ENCODE measurements around the gene WWC1.

WWC1 gene

GRCh38 chr5:168471785-168472184 lies 180.3 kb downstream of the WWC1 start:
- Histone ChIP-seq H3K27ac (ENCODE audit: low read depth, low read length, poor library complexity, severe bottlenecking) (no peak overlapping the region), H2AFZ (ENCODE audit: low read length) (no peak overlapping the region)

GRCh38 chr5:168472329-168472728 lies 180.9 kb downstream of the WWC1 start:
- Histone ChIP-seq H3K36me3 (ENCODE audit: insufficient read depth, low read length) (no peaks in the 10 kb centered on the region), H3K4me2 (ENCODE audit: low read length) (no peak overlapping the region), H3K9ac (ENCODE audit: low read length) (no peak overlapping the region), H2AFZ (ENCODE audit: low read length) (no peak overlapping the region), H3F3A (ENCODE audit: insufficient read depth, low read length) (no peaks in the 10 kb centered on the region), H4K20me1 (ENCODE audit: insufficient read depth, low read length) (no peaks in the 10 kb centered on the region), H3K79me2 (ENCODE audit: insufficient read depth, low read length) (no peaks in the 10 kb centered on the region), H3K27ac (ENCODE audit: low read depth, low read length, poor library complexity, severe bottlenecking) (no peak overlapping the region), H3K4me3 (ENCODE audit: low read depth, low read length, poor library complexity, severe bottlenecking) (no peak overlapping the region), H3K27me3 (ENCODE audit: insufficient read depth, low read length) (no peaks in the 10 kb centered on the region), H3K9me2 (ENCODE audit: low read depth, low read length) (no peaks in the 10 kb centered on the region), H3K9me3 (ENCODE audit: low read length) (no peaks in the 10 kb centered on the region), H3K4me1 (ENCODE audit: insufficient read depth, low read length, severe bottlenecking) (no peaks in the 10 kb centered on the region)
- TF ChIP-seq EZH2 (IDR thresholded peaks at IDR 0.05; ENCODE audit: borderline replicate concordance, low read length) (no peak), CTCF (IDR thresholded peaks at IDR 0.05; ENCODE audit: low read length) (no peak)

More at GRCh38 chr5:168471785-168472184, 180.3 kb downstream of the WWC1 start:
- Histone ChIP-seq H3K9me2 (ENCODE audit: low read depth, low read length) (no peaks in the 10 kb centered on the region), H4K20me1 (ENCODE audit: insufficient read depth, low read length) (no peaks in the 10 kb centered on the region), H3K4me1 (ENCODE audit: insufficient read depth, low read length, severe bottlenecking) (no peaks in the 10 kb centered on the region), H3K9ac (ENCODE audit: low read length) (no peak overlapping the region), H3K36me3 (ENCODE audit: insufficient read depth, low read length) (no peaks in the 10 kb centered on the region), H3K4me3 (ENCODE audit: low read depth, low read length, poor library complexity, severe bottlenecking) (no peak overlapping the region), H3K9me3 (ENCODE audit: low read length) (no peaks in the 10 kb centered on the region), H3K27me3 (ENCODE audit: insufficient read depth, low read length) (no peaks in the 10 kb centered on the region), H3K79me2 (ENCODE audit: insufficient read depth, low read length) (no peaks in the 10 kb centered on the region), H3K4me2 (ENCODE audit: low read length) (no peak overlapping the region), H3F3A (ENCODE audit: insufficient read depth, low read length) (no peaks in the 10 kb centered on the region)
- TF ChIP-seq EZH2 (IDR thresholded peaks at IDR 0.05; ENCODE audit: borderline replicate concordance, low read length) (no peak), CTCF (IDR thresholded peaks at IDR 0.05; ENCODE audit: low read length) (no peak)

GRCh38 chr5:168474319-168474718 lies 182.9 kb downstream of the WWC1 start:
- no peak overlapping the region for H3K4me2 ChIP-seq (ENCODE audit: low read length)
- H3K9me2 ChIP-seq (ENCODE audit: low read depth, low read length), result no peaks in the 10 kb centered on the region
- no peaks in the 10 kb centered on the region for H3F3A ChIP-seq (ENCODE audit: insufficient read depth, low read length)
- H3K9ac ChIP-seq (ENCODE audit: low read length), result no peak overlapping the region
- no peaks in the 10 kb centered on the region for H3K36me3 ChIP-seq (ENCODE audit: insufficient read depth, low read length)
- TF ChIP-seq CTCF (IDR thresholded peaks at IDR 0.05; ENCODE audit: low read length), result no peak
- TF ChIP-seq EZH2 (IDR thresholded peaks at IDR 0.05; ENCODE audit: borderline replicate concordance, low read length), result no peak
- no peak overlapping the region for H3K27ac ChIP-seq (ENCODE audit: low read depth, low read length, poor library complexity, severe bottlenecking)
- H3K27me3 ChIP-seq (ENCODE audit: insufficient read depth, low read length), result no peaks in the 10 kb centered on the region
- no peak overlapping the region for H3K4me3 ChIP-seq (ENCODE audit: low read depth, low read length, poor library complexity, severe bottlenecking)
- no peak overlapping the region for H2AFZ ChIP-seq (ENCODE audit: low read length)
- H3K9me3 ChIP-seq (ENCODE audit: low read length), result no peaks in the 10 kb centered on the region
- no peaks in the 10 kb centered on the region for H3K79me2 ChIP-seq (ENCODE audit: insufficient read depth, low read length)
- H4K20me1 ChIP-seq (ENCODE audit: insufficient read depth, low read length), result no peaks in the 10 kb centered on the region
- no peaks in the 10 kb centered on the region for H3K4me1 ChIP-seq (ENCODE audit: insufficient read depth, low read length, severe bottlenecking)
